PC-3 (cell line): ENCODE measurements around the gene CLINT1.

Experiments
- EZH2 ChIP-seq: fragments of 300-600 bp; sonication (generic); IDR thresholded peaks from one replicate; pipeline ENCODE4 v1.6.1; 2017; ENCODE audit warnings: antibody characterized with exemption, mild to moderate bottlenecking, low read length; ENCODE audit not compliant: unreplicated experiment
- EZH2phosphoT487 ChIP-seq: fragments of 300-600 bp; sonication (generic); IDR thresholded peaks from 2 replicates; pipeline ENCODE4 v1.6.1; 2018; ENCODE audit warnings: mild to moderate bottlenecking, antibody characterized with exemption, low read length, borderline replicate concordance
- TF ChIP-seq, protein P1 (sequence below): fragments of 300-600 bp; sonication (generic); conservative IDR thresholded peaks from 2 replicates; pipeline ENCODE4 v1.5.1; 2017; ENCODE audit warnings: antibody characterized with exemption, low read depth, mild to moderate bottlenecking, low read length

DNA sequence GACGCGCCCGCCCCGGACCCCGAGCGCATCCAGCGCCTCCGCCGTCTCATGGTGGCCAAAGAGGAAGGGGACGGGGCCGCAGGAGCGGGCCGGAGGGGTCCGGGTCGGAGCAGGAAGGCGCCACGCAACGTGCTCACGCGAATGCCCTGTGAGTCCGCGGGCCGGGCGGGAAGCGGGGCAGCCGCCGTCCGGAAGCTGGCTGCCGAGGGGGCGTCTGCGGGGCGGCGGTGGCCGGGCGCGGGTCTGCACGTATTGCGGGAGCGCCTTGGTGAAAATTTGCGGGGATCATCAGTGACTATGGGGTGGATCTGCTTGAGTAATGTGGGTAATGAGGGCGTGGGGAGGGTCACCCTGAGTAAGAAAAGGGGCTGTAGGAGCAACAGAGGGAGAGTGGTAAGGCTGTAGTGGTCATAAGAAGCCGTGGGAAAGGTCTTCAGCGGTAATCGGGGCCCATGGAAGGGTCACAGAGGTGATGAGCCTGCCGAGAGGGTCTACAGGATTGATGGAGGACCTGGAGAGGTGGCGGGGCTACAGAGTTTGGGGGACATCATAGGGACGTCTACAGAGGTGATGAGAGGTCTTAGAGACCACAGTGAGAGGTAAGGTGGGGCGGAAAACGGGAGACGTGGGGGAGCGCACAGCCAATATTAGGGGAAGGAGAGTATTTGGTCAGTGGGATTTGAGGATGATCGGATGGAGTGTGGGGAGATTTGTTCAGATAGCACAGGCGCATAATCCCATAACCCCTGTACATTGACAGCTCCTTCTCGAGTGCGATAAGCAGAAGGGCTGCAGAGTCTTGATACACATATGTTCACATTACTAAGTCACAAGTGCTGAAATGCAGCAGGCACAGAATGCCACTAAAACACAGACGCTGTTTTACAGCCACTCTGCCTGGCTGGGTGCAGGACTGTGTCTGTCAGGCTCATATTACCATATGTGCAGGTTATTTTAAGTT lies 114.6 kb downstream of the CLINT1 start:
- TF ChIP-seq, protein P1, sequence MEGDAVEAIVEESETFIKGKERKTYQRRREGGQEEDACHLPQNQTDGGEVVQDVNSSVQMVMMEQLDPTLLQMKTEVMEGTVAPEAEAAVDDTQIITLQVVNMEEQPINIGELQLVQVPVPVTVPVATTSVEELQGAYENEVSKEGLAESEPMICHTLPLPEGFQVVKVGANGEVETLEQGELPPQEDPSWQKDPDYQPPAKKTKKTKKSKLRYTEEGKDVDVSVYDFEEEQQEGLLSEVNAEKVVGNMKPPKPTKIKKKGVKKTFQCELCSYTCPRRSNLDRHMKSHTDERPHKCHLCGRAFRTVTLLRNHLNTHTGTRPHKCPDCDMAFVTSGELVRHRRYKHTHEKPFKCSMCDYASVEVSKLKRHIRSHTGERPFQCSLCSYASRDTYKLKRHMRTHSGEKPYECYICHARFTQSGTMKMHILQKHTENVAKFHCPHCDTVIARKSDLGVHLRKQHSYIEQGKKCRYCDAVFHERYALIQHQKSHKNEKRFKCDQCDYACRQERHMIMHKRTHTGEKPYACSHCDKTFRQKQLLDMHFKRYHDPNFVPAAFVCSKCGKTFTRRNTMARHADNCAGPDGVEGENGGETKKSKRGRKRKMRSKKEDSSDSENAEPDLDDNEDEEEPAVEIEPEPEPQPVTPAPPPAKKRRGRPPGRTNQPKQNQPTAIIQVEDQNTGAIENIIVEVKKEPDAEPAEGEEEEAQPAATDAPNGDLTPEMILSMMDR, result no peak
- TF ChIP-seq EZH2 (no peak), EZH2phosphoT487 (no peak)
